Esophagus muscularis mucosa (tissue), 4 donors: ENCODE results near the gene DNAJC16. TPM values are rescaled to one million over a fixed set of nuclear protein-coding genes. Genes with fewer than 3 reads are reported as not detected.
A peak's percentile ranks its signal among the peaks of the same experiment; 100 is the strongest.

Experiments used
- DNase-seq: peaks from one replicate; pipeline ENCODE4 v3.0.0-alpha.2; 2017; ENCODE audit errors: extremely low spot score
- H3K27ac ChIP-seq, 4 donors: fragments of 200-600 bp; sonication (generic); replicated peaks in 1 of 4; 1 replicate in 3 of 4; 2 replicates in 1 of 4; pipeline ENCODE4 v1.5.1; 2016 to 2019; ENCODE audit warnings: mild to moderate bottlenecking in 1 of 4
- H3K27me3 ChIP-seq, 4 donors: fragments of 200-600 bp; sonication (generic); one replicate each; pipeline versions ENCODE4 v1.5.1 to v1.6.0; 2016 to 2019
- H3K36me3 ChIP-seq, 4 donors: fragments of 200-600 bp; sonication (generic); one replicate each; pipeline ENCODE4 v1.5.1; 2016 to 2019
- H3K4me1 ChIP-seq, 4 donors: fragments of 200-600 bp; sonication (generic); one replicate each; pipeline ENCODE4 v1.5.1; 2016 to 2019
- H3K4me3 ChIP-seq, 4 donors: fragments of 200-600 bp; sonication (generic); 1 replicate in 2 of 4; 2 replicates in 2 of 4; pipeline ENCODE4 v1.5.1; 2016 to 2019; ENCODE audit warnings: mild to moderate bottlenecking in 4 of 4, moderate library complexity in 1 of 4
- H3K9me3 ChIP-seq, 4 donors: fragments of 200-600 bp; sonication (generic); 1 replicate in 3 of 4; 2 replicates in 1 of 4; pipeline ENCODE4 v1.5.1; 2016 to 2019
- EP300 ChIP-seq: sonication (generic); formaldehyde crosslinking; IDR thresholded peaks from one replicate; pipeline ENCODE4 v1.6.1; 2017; ENCODE audit warnings: antibody characterized with exemption
- POLR2A ChIP-seq: fragments of 450-650 bp; IDR thresholded peaks from one replicate; pipeline ENCODE4 v1.6.1; 2017; ENCODE audit warnings: antibody characterized with exemption, moderate library complexity, mild to moderate bottlenecking, low read depth
- POLR2AphosphoS5 ChIP-seq, 2 donors: sonication (generic); formaldehyde crosslinking; IDR thresholded peaks; one replicate each; pipeline ENCODE4 v1.6.1; 2017; ENCODE audit warnings: antibody characterized with exemption in 2 of 2
- WGBS: methylation state at CpG from one replicate; pipeline ENCODE4 v1.1.5; 2018; 5-methylcytosine and 5-hydroxymethylcytosine counted together
- intact Hi-C: fragments of 100-400 bp; cut with DNase I; formaldehyde crosslinking; loops from one replicate; pipeline ENCODE4 v1.15.1; 2023
- total RNA-seq, 4 donors: library from RNA; depleted of rRNA; stranded (reverse); fragments of >200 nt; gene quantifications; one replicate each; pipeline versions ENCODE4 v1.1.0 to v1.2.1, GENCODE V29; 2016
- TF ChIP-seq, protein P1 (sequence below), 3 experiments: fragments of 200-600 bp in 2 of 3; fragments of 450-650 bp in 1 of 3; sonication (generic) in 2 of 3; IDR thresholded peaks; one replicate each; pipeline ENCODE4 v1.5.1; 2017 to 2019; ENCODE audit warnings: antibody characterized with exemption in 3 of 3, mild to moderate bottlenecking in 2 of 3, moderate library complexity in 1 of 3

The DNAJC16 gene
- total RNA-seq, 4 donors from 2014 or later = 12.0 to 13.0 (median 12.4) TPM

DNA sequence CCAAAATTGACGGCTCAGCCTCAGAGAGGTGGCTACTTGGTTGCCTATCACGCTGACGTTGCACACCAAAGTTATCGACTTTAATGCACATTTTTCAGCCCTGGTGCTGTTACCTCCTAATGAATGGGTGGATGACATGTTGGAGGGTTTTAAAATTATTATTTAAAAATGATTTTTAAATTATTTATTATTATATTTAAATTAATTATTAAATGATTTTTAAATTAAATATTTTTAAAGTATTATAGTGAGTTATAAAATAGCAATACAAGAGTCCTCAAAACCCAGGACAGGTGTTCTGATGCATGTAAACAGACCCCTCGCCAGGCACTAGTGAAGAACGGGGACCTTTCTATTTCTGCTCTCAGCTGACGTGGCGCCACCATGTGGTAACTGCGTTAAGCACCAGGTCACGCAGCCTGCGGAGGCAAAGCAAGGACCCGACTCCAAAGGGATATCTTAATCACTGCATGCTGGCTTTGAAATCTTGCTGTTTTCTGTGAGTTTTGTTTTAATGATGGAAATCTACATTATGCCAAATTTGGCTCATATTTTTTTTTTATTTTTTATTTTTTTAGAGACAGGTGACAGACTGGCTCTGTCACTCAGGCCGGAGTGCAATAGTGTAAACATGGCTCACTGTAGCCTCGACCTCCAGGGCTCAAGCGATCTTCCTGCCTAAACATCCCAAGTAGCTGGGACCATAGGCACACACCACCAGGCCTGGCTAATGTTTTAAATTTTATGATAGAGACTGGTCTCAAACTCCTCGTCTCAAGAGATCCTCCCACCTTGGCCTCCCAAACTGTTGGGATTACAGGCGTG is 25.2 kb upstream of the DNAJC16 start:
- Histone ChIP-seq H3K27ac (no peak overlapping the region), H3K27me3 (no peaks in the 10 kb centered on the region), H3K4me3 (no peak overlapping the region), H3K36me3 (peaks cover 31 to 76% (median 47%) of the 10 kb centered on the region in 4 donors), H3K9me3 (no peaks in the 10 kb centered on the region), H3K4me1 (peaks cover 0 to 4% (median 0%) of the 10 kb centered on the region in 4 donors)
- DNase-seq = no peak
- 58% methylated on average over 15 of the region's 17 CpGs for WGBS
- intact Hi-C loops = no loop called here
- TF ChIP-seq, protein P1, sequence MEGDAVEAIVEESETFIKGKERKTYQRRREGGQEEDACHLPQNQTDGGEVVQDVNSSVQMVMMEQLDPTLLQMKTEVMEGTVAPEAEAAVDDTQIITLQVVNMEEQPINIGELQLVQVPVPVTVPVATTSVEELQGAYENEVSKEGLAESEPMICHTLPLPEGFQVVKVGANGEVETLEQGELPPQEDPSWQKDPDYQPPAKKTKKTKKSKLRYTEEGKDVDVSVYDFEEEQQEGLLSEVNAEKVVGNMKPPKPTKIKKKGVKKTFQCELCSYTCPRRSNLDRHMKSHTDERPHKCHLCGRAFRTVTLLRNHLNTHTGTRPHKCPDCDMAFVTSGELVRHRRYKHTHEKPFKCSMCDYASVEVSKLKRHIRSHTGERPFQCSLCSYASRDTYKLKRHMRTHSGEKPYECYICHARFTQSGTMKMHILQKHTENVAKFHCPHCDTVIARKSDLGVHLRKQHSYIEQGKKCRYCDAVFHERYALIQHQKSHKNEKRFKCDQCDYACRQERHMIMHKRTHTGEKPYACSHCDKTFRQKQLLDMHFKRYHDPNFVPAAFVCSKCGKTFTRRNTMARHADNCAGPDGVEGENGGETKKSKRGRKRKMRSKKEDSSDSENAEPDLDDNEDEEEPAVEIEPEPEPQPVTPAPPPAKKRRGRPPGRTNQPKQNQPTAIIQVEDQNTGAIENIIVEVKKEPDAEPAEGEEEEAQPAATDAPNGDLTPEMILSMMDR (IDR thresholded peaks at IDR 0.05) = peak; percentile 44 to 71 (median 58)
- TF ChIP-seq EP300 (no peak), POLR2AphosphoS5 (IDR thresholded peaks at IDR 0.05) (no peak)

DNA sequence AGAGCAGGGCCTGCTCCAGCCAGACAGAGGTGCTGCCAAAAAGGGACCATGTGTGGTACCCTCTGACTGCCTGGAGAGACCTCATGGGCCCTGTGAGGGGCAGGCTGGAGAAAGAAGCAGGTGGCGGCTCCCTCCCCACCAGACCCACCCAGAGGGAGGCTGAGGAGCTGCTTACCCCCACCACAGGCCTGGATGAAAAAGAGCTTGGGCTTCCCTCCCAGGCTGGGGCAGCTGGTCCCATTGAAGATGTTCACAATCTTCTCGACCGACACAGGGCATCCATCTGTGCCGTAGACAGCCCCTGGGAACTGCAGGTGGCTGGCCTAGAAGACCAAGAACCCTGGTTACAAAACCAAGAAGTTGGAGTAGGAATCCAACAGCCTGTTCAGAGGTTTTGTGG is 22.2 kb upstream of the DNAJC16 start:
- Histone ChIP-seq H3K4me1 (peaks cover 0 to 7% (median 2%) of the 10 kb centered on the region in 4 donors), H3K27ac (no peak overlapping the region), H3K27me3 (no peaks in the 10 kb centered on the region), H3K9me3 (no peaks in the 10 kb centered on the region), H3K36me3 (peaks cover 24 to 74% (median 52%) of the 10 kb centered on the region in 4 donors), H3K4me3 (no peak overlapping the region)
- DNase-seq = no peak
- TF ChIP-seq, protein P1 (IDR thresholded peaks at IDR 0.05) = no peak
- TF ChIP-seq POLR2A (no peak), POLR2AphosphoS5 (IDR thresholded peaks at IDR 0.05) (no peak), EP300 (no peak)
- intact Hi-C loops = no loop called here
- WGBS = 93% methylated on average over 3 of the region's 4 CpGs

DNA sequence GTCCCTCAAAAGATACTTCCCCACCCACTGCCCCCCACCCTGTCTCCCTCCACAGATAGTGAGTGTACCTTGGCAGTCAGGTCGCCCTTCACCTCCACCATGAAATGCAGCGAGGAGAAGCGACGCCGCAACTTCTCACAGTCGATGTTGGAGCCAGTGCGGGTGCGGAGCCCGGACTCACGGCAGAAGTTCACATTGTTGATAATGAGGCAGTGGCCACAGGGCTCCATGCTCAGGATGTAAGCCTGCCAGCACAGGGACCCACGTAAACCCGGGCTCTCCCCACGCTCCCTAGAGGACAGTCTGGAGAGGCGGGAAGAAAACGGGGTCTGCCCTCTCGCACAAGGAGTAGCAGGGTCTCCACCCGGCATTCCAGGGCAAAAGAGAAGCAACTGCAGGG is 19.8 kb upstream of the DNAJC16 start:
- Histone ChIP-seq H3K27me3 (no peaks in the 10 kb centered on the region), H3K27ac (no peak overlapping the region), H3K4me1 (peaks cover 0 to 7% (median 2%) of the 10 kb centered on the region in 4 donors), H3K9me3 (no peaks in the 10 kb centered on the region), H3K36me3 (peaks cover 26 to 69% (median 48%) of the 10 kb centered on the region in 4 donors), H3K4me3 (no peak overlapping the region)
- TF ChIP-seq POLR2A = no peak
- TF ChIP-seq, protein P1 (IDR thresholded peaks at IDR 0.05) = no peak
- no peak for TF ChIP-seq EP300
- TF ChIP-seq POLR2AphosphoS5 (IDR thresholded peaks at IDR 0.05) = no peak
- 96% methylated on average over 11 of the region's 17 CpGs for WGBS
- DNase-seq = no peak
- intact Hi-C loops = no loop called here

DNA sequence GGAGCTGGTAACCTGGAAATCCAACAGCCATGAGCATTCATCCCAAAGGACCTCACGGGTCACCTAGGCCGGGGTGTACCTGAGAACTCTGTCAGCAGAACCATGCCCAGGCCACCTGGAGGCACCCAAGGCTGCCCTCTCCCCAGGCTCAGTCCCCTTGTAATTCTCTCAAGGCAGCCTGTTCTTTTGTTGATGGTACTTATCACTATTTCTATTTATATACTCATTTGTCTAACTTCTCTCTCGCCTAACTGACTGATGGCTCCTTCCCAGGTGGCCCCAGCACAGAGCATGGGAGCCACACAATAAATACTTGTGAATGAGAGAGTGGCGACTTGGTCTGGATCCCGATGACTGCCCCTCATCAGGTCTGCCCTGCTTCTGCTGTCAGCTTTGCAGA is 19.4 kb upstream of the DNAJC16 start:
- intact Hi-C loops = no loop called here
- TF ChIP-seq POLR2AphosphoS5 (IDR thresholded peaks at IDR 0.05) = no peak
- TF ChIP-seq POLR2A = no peak
- TF ChIP-seq, protein P1 (IDR thresholded peaks at IDR 0.05) = no peak
- TF ChIP-seq EP300 = no peak
- Histone ChIP-seq H3K4me3 (no peak overlapping the region), H3K9me3 (no peaks in the 10 kb centered on the region), H3K36me3 (peaks cover 30 to 69% (median 50%) of the 10 kb centered on the region in 4 donors), H3K4me1 (peaks cover 0 to 7% (median 2%) of the 10 kb centered on the region in 4 donors), H3K27me3 (no peaks in the 10 kb centered on the region), H3K27ac (no peak overlapping the region)
- no peak for DNase-seq
- WGBS = 93% methylated on average over 5 of the region's 5 CpGs
